ENCODE data around the gene WIPF3.
"Not testable (repeated sequence)": the region's sequence is repeated elsewhere in the genome, so short reads cannot be mapped to it uniquely, and the experiment has no call there.

The WIPF3 gene

GRCh38 chr7:29956487-29956836, 150.2 kb downstream of the WIPF3 start:
- ATAC-seq (ENCODE audit: low read depth) (no peak), DNase-seq (ENCODE audit: low spot score) (no peak)
- Histone ChIP-seq H3K4me3 (ENCODE audit: severe bottlenecking) (no peak overlapping the region), H3K4me1 (ENCODE audit: insufficient read depth, poor library complexity, severe bottlenecking) (no peaks in the 10 kb centered on the region), H3K27me3 (ENCODE audit: insufficient read depth, poor library complexity, severe bottlenecking) (no peaks in the 10 kb centered on the region), H3K36me3 (ENCODE audit: low read depth) (peaks cover 56% of the 10 kb centered on the region), H3K9me3 (ENCODE audit: severe bottlenecking) (no peaks in the 10 kb centered on the region), H3K27ac (ENCODE audit: poor library complexity, severe bottlenecking) (no peak overlapping the region)
- TF ChIP-seq CTCF (IDR thresholded peaks at IDR 0.05; ENCODE audit: poor library complexity, severe bottlenecking) = no peak

GRCh38 chr7:29957521-29958310, 151.4 kb downstream of the WIPF3 start:
- DNase-seq (ENCODE audit: low spot score) = no peak
- no peak overlapping the region for H3K27ac ChIP-seq (ENCODE audit: poor library complexity, severe bottlenecking)
- no peaks in the 10 kb centered on the region for H3K27me3 ChIP-seq (ENCODE audit: insufficient read depth, poor library complexity, severe bottlenecking)
- H3K4me1 ChIP-seq (ENCODE audit: insufficient read depth, poor library complexity, severe bottlenecking) = no peaks in the 10 kb centered on the region
- ATAC-seq (ENCODE audit: low read depth) = no peak
- no peak for TF ChIP-seq CTCF (IDR thresholded peaks at IDR 0.05; ENCODE audit: poor library complexity, severe bottlenecking)
- H3K9me3 ChIP-seq (ENCODE audit: severe bottlenecking) = no peaks in the 10 kb centered on the region
- no peak overlapping the region for H3K4me3 ChIP-seq (ENCODE audit: severe bottlenecking)
- peaks cover 52% of the 10 kb centered on the region for H3K36me3 ChIP-seq (ENCODE audit: low read depth)

- no peaks in the 10 kb centered on the region for H3K27me3 ChIP-seq (ENCODE audit: insufficient read depth, poor library complexity, severe bottlenecking)
- H3K27ac ChIP-seq (ENCODE audit: poor library complexity, severe bottlenecking) = no peak overlapping the region
- H3K9me3 ChIP-seq (ENCODE audit: severe bottlenecking) = no peaks in the 10 kb centered on the region
- no peak for TF ChIP-seq CTCF (IDR thresholded peaks at IDR 0.05; ENCODE audit: poor library complexity, severe bottlenecking)
- ATAC-seq (ENCODE audit: low read depth) (no peak), DNase-seq (ENCODE audit: low spot score) (no peak)
- no peaks in the 10 kb centered on the region for H3K4me1 ChIP-seq (ENCODE audit: insufficient read depth, poor library complexity, severe bottlenecking)
- H3K36me3 ChIP-seq (ENCODE audit: low read depth) = peaks cover 53% of the 10 kb centered on the region
- H3K4me3 ChIP-seq (ENCODE audit: severe bottlenecking) = no peak overlapping the region
Measured at GRCh38 chr7:29958667-29959358, 152.5 kb downstream of the WIPF3 start.

- DNase-seq (ENCODE audit: low spot score); H3K27me3 ChIP-seq (ENCODE audit: insufficient read depth, poor library complexity, severe bottlenecking); H3K9me3 ChIP-seq (ENCODE audit: severe bottlenecking); ATAC-seq (ENCODE audit: low read depth); H3K4me3 ChIP-seq (ENCODE audit: severe bottlenecking); H3K4me1 ChIP-seq (ENCODE audit: insufficient read depth, poor library complexity, severe bottlenecking); H3K27ac ChIP-seq (ENCODE audit: poor library complexity, severe bottlenecking): not testable (repeated sequence)
- peaks cover 42% of the 10 kb centered on the region for H3K36me3 ChIP-seq (ENCODE audit: low read depth)
Measured at GRCh38 chr7:29961611-29962010, 155.3 kb downstream of the WIPF3 start.

- Histone ChIP-seq H3K4me1 (ENCODE audit: insufficient read depth, poor library complexity, severe bottlenecking) (no peaks in the 10 kb centered on the region), H3K27ac (ENCODE audit: poor library complexity, severe bottlenecking) (no peak overlapping the region), H3K27me3 (ENCODE audit: insufficient read depth, poor library complexity, severe bottlenecking) (no peaks in the 10 kb centered on the region), H3K36me3 (ENCODE audit: low read depth) (peaks cover 46% of the 10 kb centered on the region), H3K4me3 (ENCODE audit: severe bottlenecking) (no peak overlapping the region), H3K9me3 (ENCODE audit: severe bottlenecking) (peaks cover 2% of the 10 kb centered on the region)
- no peak for DNase-seq (ENCODE audit: low spot score)
- TF ChIP-seq CTCF (IDR thresholded peaks at IDR 0.05; ENCODE audit: poor library complexity, severe bottlenecking) = no peak
- ATAC-seq (ENCODE audit: low read depth) = no peak
Measured at GRCh38 chr7:29962035-29962434, 155.7 kb downstream of the WIPF3 start.

All from RWPE2 (cell line).